Effector CD4-positive, alpha-beta T cell (primary cell): Measurements from ENCODE around the gene VPS54.
"Not testable (repeated sequence)": the region's sequence is repeated elsewhere in the genome, so short reads cannot be mapped to it uniquely, and the experiment has no call there.

Source experiments
- DNase-seq: peaks from one replicate; pipeline ENCODE4 v3.0.0-alpha.2; 2020

VPS54 gene

DNA sequence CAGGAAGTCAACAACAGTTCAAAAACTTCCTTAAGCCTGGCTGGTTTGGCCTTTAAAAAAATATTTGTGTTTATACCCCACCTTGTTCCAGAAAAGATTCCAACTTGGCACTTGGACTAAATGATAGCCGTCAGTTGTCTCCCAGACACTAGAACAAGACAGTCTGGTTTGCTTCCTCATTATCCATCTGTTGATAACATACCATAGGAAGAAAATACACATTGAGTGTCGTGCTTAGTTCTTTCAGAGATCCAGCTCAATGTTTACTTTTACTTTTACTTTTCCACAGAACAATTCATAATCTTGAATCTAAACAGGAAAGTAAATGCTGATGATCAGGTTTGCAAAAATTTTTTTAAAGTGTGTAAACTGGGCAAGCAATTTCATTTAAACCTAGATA, 2.4 kb upstream of the VPS54 start:
- no peak for DNase-seq

DNA sequence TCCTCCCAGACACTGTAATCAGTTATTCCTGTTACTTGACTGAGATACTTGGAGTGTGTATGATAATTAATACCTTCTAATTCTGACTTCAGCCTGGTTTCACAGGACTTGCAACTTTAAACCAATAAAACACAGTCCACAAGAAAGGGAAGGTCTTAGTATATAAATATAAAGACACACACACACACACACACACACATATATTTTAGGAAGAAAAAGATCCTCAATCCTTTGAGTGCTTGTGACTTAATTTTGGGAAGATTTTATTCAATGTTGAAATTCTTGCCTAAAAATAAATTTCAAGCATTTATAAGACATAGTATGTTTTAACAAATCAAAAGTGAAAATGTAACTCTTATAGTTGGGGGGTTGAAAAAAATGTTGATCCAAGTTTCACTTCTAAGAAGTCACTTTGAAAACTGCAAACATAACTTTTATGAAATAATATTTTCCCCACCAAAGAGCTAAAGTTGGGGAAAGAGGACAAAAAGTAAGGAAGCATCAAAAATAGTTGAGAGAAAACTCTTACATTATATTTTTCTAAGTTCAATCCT, 824 bp upstream of the VPS54 start:
- DNase-seq, result no peak

- no peak for DNase-seq
Measured at GRCh38 chr2:64018701-64019082, 536 bp downstream of the VPS54 start.

DNA sequence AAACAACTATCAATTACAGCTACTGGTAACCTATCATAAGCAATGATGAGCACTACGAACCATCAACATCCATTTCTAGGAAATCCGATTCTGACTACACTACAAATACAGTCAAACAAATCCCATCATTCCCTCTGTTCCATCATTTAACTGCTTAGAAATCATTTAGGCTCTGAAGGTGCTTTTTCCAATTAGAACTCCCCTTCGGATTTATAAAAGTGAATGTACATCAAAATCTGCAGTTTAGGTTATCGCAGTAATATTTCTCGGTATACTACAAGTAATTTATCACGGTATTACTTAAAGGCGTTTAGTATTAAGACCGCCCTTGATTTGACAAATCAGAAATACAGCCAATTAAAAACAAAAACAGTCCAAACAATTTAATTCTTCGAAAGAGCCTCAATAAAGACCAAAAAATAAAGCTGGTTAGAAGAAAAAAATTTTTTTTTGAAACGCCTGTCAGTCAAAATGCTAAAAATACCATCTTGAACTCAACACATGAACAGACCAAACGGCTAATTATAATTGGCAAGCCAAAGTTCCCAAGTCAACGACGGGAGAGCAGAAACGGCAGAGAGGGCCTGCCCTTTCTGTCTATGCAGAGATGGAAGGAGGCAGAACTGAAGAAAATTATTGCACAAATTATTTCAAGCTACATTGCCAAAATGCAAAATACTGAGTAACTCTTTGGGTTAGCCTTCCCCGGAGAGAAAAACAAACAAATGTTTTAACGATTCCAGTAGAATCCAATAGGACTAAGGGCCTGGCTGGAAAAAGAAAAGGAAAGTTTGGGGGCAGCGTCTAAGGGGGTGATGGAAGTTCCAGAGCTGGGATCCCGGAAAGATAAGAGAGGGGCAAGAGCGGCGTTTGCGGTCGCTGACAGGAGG, 1.2 kb downstream of the VPS54 start:
- no peak for DNase-seq

- no peak for DNase-seq
Measured at GRCh38 chr2:64015898-64016297, 3.3 kb downstream of the VPS54 start.

DNA sequence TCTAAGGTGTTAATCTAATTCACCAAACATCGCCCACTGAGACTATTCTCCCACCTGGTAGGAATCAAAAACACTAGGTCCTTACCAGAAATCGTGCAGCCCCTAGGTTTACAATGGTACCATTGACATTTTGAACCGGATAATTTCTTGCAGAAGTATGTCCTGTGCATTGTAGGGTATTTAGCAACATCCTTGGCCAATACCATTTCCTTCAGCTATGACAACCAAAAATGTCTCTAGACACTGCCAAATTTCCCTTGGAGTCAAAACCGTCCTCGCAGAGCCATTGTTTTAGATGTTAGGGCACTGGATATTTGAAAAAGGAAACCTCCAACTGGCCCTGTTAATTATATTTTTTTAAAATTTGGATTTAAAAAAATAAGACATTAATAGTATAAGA, 3.8 kb downstream of the VPS54 start:
- DNase-seq, result no peak

GRCh38 chr2:64014628-64015027, 4.6 kb downstream of the VPS54 start:
- DNase-seq, result no peak

- DNase-seq, result no peak
Measured at GRCh38 chr2:64013053-64013452, 6.2 kb downstream of the VPS54 start.

DNA sequence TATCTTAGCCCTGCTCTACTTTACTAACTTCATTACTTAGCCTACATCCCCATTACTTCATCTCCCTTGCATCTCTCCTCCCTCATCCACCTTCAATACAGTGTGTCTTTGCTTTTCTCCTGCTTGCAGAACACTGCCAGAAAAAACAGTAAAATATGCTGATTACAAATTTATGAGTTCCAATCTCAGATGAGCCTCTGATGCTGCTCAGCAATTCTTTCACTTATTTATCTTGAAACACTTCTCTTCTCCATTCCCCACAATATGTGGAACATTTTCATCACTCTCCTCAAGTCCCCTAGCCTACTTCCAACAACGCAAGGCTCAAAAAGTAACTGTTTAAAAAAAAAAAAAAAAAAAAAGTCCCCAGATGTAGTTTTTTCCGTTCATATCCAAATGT, 7.1 kb downstream of the VPS54 start:
- DNase-seq, result no peak

DNA sequence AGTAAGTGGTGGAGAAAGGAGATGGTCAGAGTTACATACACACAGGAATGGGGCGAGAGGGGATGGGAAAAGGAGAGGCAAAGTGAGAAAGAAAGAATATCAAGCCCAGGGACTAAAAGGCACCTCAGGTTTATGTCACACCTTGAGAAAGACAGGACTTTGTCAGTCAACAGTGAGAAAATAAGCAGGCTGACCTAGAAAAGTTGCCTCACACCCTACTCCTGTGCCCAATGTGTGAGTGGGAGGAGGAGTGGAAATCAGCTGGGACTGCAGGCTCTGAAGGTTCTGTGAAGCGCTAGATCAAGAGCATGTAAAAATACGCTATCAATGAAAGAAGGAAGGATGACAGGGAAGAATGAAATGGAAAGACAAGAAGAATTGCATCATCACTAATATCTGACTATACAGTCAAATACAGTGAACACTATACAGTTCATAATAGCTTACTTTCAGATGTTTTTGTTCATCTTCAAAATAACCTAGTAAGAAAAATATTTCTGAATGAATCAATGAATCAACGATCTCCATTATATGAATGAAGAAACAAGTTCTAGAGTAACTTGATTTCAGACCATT, 10.7 kb downstream of the VPS54 start:
- no peak for DNase-seq

DNA sequence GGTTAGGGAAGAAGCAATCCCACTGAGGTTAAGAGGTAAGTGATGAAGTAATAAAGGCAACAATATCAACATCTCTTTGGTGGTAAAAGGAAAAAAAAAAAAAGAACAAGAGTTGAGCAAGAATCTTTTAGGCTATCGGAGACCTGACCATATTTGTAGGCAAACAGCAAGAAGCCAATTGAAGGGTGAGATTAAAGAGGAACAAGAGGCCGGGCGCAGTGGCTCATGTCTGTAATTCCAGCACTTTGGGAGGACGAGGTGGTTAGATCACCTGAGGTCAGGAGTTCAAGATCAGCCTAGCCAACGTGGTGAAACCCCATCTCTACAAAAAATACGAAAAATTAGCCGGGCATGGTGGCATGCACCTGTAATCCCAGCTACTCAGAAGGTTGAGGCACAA, 11.3 kb downstream of the VPS54 start:
- no peak for DNase-seq

DNA sequence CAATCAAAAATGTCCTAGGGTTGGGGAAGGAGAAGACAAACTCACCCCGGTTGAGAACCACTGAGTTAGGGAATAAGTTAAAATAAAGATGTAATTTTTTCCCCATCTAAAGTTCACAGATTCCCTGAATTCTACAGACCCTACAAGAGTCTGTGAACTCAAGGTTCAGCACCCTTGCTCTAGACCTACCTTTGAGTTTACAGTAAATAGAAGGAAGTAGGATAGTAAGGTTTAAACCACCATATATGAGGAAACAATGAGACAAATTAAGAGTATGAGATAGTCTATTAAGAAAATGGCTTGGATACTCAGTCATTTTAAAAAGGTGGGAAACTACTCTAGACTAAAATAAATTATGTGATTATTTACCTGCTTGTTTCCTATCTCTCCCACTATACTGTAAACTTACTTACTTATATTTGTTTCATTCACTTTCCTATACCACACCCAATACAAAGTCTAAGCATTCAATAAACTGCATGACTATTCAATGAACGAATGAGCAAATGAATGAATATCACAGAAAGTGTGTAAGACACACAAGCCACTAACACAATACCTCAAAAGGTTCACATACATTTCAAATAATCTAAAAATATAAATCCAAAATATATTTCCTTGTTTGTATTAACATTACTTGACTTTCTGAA, 13.4 kb downstream of the VPS54 start:
- DNase-seq, result no peak

GRCh38 chr2:64003239-64003638, 16.0 kb downstream of the VPS54 start:
- no peak for DNase-seq

GRCh38 chr2:64001382-64002101, 17.7 kb downstream of the VPS54 start:
- no peak for DNase-seq

- DNase-seq, result no peak
Measured at GRCh38 chr2:64000630-64001381, 18.4 kb downstream of the VPS54 start.

- no peak for DNase-seq
Measured at GRCh38 chr2:63999049-63999448, 20.2 kb downstream of the VPS54 start.

GRCh38 chr2:63996582-63997198, 22.5 kb downstream of the VPS54 start:
- not testable (repeated sequence) for DNase-seq

GRCh38 chr2:63994329-63995070, 24.7 kb downstream of the VPS54 start:
- not testable (repeated sequence) for DNase-seq

- no peak for DNase-seq
Measured at GRCh38 chr2:63993871-63994270, 25.4 kb downstream of the VPS54 start.

- DNase-seq, result not testable (repeated sequence)
Measured at GRCh38 chr2:63993130-63993584, 26.1 kb downstream of the VPS54 start.
